ENCODE data around the gene TCF7L2.

The TCF7L2 gene

DNA sequence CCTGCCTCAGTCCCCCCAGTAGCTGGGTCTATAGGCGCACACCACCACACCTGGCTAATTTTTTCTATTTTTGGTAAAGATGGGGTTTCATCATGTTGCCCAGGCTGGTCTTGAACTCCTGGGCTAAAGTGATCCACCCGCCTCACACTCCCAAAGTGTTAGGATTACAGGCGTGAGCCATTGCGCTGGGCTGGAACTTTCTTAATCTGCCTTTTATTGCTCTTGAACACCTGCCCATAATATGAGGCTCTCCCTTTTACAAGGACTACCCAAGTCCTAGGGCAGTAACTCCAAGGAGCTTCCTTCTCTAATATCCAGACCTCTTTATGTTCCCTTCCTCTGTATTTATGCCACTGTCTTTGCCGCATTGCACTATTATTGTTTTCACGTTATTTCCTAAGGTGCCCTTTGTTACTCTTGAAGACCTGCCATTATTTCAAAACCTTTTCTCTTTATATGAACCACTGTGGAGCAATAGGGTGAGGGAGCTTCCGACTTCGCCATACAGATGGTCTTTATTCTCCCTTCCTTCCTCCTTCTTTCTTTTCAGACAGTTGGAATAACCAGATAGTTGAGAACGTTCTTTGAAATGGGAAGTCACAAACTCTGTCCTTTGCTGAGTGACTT, 36.3 kb upstream of the TCF7L2 start:
- TF ChIP-seq OSR1 (CRISPR knock-in tag; IDR thresholded peaks at IDR 0.05) (no peak), ZC3H10 (CRISPR knock-in tag; IDR thresholded peaks at IDR 0.05) (no peak), ZNF8 (CRISPR knock-in tag; IDR thresholded peaks at IDR 0.05) (no peak), ZNF565 (CRISPR knock-in tag; conservative IDR thresholded peaks at IDR 0.05; ENCODE audit: low read depth) (no peak), SNAI2 (CRISPR knock-in tag; IDR thresholded peaks at IDR 0.05) (no peak), ZNF70 (CRISPR knock-in tag; IDR thresholded peaks at IDR 0.05) (no peak), BACH2 (CRISPR knock-in tag; IDR thresholded peaks at IDR 0.05; ENCODE audit: borderline replicate concordance) (no peak), PPARA (CRISPR knock-in tag; IDR thresholded peaks at IDR 0.05; ENCODE audit: borderline replicate concordance) (no peak), TOX (CRISPR knock-in tag; IDR thresholded peaks at IDR 0.05; ENCODE audit: borderline replicate concordance) (no peak), TCF4 (CRISPR knock-in tag; IDR thresholded peaks at IDR 0.05; ENCODE audit: borderline replicate concordance) (no peak), ESRRG (CRISPR knock-in tag; IDR thresholded peaks at IDR 0.05) (no peak)
- TF ChIP-seq, protein P1, sequence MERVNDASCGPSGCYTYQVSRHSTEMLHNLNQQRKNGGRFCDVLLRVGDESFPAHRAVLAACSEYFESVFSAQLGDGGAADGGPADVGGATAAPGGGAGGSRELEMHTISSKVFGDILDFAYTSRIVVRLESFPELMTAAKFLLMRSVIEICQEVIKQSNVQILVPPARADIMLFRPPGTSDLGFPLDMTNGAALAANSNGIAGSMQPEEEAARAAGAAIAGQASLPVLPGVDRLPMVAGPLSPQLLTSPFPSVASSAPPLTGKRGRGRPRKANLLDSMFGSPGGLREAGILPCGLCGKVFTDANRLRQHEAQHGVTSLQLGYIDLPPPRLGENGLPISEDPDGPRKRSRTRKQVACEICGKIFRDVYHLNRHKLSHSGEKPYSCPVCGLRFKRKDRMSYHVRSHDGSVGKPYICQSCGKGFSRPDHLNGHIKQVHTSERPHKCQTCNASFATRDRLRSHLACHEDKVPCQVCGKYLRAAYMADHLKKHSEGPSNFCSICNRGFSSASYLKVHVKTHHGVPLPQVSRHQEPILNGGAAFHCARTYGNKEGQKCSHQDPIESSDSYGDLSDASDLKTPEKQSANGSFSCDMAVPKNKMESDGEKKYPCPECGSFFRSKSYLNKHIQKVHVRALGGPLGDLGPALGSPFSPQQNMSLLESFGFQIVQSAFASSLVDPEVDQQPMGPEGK (CRISPR knock-in tag; IDR thresholded peaks at IDR 0.05; ENCODE audit: borderline replicate concordance), result no peak
- TF ChIP-seq, protein P2, sequence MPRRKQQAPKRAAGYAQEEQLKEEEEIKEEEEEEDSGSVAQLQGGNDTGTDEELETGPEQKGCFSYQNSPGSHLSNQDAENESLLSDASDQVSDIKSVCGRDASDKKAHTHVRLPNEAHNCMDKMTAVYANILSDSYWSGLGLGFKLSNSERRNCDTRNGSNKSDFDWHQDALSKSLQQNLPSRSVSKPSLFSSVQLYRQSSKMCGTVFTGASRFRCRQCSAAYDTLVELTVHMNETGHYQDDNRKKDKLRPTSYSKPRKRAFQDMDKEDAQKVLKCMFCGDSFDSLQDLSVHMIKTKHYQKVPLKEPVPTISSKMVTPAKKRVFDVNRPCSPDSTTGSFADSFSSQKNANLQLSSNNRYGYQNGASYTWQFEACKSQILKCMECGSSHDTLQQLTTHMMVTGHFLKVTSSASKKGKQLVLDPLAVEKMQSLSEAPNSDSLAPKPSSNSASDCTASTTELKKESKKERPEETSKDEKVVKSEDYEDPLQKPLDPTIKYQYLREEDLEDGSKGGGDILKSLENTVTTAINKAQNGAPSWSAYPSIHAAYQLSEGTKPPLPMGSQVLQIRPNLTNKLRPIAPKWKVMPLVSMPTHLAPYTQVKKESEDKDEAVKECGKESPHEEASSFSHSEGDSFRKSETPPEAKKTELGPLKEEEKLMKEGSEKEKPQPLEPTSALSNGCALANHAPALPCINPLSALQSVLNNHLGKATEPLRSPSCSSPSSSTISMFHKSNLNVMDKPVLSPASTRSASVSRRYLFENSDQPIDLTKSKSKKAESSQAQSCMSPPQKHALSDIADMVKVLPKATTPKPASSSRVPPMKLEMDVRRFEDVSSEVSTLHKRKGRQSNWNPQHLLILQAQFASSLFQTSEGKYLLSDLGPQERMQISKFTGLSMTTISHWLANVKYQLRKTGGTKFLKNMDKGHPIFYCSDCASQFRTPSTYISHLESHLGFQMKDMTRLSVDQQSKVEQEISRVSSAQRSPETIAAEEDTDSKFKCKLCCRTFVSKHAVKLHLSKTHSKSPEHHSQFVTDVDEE (CRISPR knock-in tag; IDR thresholded peaks at IDR 0.05), result no peak
- TF ChIP-seq, protein P3, sequence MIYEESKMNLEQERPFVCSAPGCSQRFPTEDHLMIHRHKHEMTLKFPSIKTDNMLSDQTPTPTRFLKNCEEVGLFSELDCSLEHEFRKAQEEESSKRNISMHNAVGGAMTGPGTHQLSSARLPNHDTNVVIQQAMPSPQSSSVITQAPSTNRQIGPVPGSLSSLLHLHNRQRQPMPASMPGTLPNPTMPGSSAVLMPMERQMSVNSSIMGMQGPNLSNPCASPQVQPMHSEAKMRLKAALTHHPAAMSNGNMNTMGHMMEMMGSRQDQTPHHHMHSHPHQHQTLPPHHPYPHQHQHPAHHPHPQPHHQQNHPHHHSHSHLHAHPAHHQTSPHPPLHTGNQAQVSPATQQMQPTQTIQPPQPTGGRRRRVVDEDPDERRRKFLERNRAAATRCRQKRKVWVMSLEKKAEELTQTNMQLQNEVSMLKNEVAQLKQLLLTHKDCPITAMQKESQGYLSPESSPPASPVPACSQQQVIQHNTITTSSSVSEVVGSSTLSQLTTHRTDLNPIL (CRISPR knock-in tag; IDR thresholded peaks at IDR 0.05; ENCODE audit: low read depth), result no peak
- no peak for ATAC-seq

DNA sequence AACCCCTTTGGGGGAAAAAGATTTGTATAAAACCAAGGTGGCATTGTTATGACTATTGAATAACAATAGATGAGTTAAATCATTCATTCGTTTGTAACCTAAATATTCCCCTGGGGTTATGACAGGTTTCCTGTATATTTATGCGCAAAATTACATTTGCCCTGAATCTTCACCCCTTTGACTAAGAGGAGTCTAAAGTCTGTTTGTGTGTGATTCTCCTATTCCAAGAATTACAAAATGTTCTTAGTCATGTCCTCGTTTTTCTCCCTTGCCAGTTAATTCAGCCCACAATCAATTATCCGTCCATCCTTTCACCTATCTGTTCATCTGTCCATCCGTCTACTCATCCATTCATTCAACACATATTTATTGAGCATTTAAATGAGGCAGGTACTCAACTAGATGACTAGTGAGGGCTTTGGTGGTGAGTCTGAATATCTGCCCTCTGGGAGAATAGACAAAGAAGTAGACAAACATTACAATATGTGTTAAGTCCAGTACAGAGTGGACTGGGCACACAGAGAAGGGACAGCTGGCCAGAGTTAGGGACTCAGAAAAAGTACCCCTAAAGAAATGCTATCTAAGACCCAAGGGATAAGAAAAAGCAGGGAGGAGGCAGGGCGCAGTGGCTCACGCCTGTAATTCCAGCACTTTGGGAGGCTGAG, 35.6 kb upstream of the TCF7L2 start:
- TF ChIP-seq TOX (CRISPR knock-in tag; IDR thresholded peaks at IDR 0.05; ENCODE audit: borderline replicate concordance) (no peak), TCF4 (CRISPR knock-in tag; IDR thresholded peaks at IDR 0.05; ENCODE audit: borderline replicate concordance) (no peak), BACH2 (CRISPR knock-in tag; IDR thresholded peaks at IDR 0.05; ENCODE audit: borderline replicate concordance) (no peak), ARNTL (CRISPR knock-in tag; IDR thresholded peaks at IDR 0.05; ENCODE audit: borderline replicate concordance, low read depth) (no peak), RARB (CRISPR knock-in tag; IDR thresholded peaks at IDR 0.05) (no peak), ZFP3 (CRISPR knock-in tag; IDR thresholded peaks at IDR 0.05) (no peak), PPARA (CRISPR knock-in tag; IDR thresholded peaks at IDR 0.05; ENCODE audit: borderline replicate concordance) (no peak), ZC3H10 (CRISPR knock-in tag; IDR thresholded peaks at IDR 0.05) (no peak), OSR1 (CRISPR knock-in tag; IDR thresholded peaks at IDR 0.05) (no peak), ZNF565 (CRISPR knock-in tag; conservative IDR thresholded peaks at IDR 0.05; ENCODE audit: low read depth) (no peak)
- TF ChIP-seq, protein P3 (CRISPR knock-in tag; IDR thresholded peaks at IDR 0.05; ENCODE audit: low read depth), result no peak
- TF ChIP-seq, protein P2 (CRISPR knock-in tag; IDR thresholded peaks at IDR 0.05), result no peak
- TF ChIP-seq, protein P4, sequence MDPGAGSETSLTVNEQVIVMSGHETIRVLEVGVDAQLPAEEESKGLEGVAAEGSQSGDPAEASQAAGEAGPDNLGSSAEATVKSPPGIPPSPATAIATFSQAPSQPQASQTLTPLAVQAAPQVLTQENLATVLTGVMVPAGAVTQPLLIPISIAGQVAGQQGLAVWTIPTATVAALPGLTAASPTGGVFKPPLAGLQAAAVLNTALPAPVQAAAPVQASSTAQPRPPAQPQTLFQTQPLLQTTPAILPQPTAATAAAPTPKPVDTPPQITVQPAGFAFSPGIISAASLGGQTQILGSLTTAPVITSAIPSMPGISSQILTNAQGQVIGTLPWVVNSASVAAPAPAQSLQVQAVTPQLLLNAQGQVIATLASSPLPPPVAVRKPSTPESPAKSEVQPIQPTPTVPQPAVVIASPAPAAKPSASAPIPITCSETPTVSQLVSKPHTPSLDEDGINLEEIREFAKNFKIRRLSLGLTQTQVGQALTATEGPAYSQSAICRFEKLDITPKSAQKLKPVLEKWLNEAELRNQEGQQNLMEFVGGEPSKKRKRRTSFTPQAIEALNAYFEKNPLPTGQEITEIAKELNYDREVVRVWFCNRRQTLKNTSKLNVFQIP (CRISPR knock-in tag; IDR thresholded peaks at IDR 0.05; ENCODE audit: borderline replicate concordance, low read depth), result no peak
- no peak for ATAC-seq

All from SK-N-SH treated with all-trans-retinoic acid at 6 μM for 48 hours (cell line).